SU-DHL-6 (cell line): ENCODE measurements around the gene HOXC11.

ENCODE experiments used
- EZH2phosphoT487 ChIP-seq: fragments of 200-600 bp; sonication (generic), shearing (Covaris generic); conservative IDR thresholded peaks from 2 replicates; pipeline ENCODE4 v1.6.1; 2018; ENCODE audit warnings: mild to moderate bottlenecking, antibody characterized with exemption, low read length, moderate library complexity, mixed read lengths
- TF ChIP-seq, protein P1 (sequence below): fragments of 200-600 bp; sonication (generic); IDR thresholded peaks from one replicate; pipeline ENCODE4 v1.5.1; 2017; ENCODE audit warnings: antibody characterized with exemption, mild to moderate bottlenecking, low read length, moderate library complexity; ENCODE audit not compliant: insufficient read depth, poor library complexity, severe bottlenecking

DNA sequence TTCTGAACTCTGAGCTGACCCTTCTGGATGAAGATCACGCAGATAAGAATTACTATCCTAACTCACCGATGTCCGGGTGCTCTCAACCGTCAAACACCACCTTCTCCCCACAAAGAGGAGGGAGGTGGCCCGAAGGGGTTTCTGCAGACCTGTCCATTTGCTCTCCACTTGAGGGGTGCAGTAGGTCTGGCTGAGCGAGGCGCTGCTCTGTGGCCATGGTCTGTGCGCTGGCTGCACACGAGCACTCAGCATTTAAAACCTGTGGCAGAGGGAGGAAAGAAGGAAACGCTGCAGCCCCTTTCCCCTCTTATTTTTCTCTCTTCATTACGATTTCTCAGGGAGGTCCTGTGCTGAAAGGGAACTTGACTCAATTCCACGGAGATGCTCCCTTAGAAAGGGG lies 35.8 kb upstream of the HOXC11 start:
- no peak for TF ChIP-seq EZH2phosphoT487
- TF ChIP-seq, protein P1, sequence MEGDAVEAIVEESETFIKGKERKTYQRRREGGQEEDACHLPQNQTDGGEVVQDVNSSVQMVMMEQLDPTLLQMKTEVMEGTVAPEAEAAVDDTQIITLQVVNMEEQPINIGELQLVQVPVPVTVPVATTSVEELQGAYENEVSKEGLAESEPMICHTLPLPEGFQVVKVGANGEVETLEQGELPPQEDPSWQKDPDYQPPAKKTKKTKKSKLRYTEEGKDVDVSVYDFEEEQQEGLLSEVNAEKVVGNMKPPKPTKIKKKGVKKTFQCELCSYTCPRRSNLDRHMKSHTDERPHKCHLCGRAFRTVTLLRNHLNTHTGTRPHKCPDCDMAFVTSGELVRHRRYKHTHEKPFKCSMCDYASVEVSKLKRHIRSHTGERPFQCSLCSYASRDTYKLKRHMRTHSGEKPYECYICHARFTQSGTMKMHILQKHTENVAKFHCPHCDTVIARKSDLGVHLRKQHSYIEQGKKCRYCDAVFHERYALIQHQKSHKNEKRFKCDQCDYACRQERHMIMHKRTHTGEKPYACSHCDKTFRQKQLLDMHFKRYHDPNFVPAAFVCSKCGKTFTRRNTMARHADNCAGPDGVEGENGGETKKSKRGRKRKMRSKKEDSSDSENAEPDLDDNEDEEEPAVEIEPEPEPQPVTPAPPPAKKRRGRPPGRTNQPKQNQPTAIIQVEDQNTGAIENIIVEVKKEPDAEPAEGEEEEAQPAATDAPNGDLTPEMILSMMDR: no peak
